Heart left ventricle (tissue), 16 donors: ENCODE results near the gene RRBP1. TPM values are rescaled to one million over a fixed set of nuclear protein-coding genes. Genes with fewer than 3 reads are reported as not detected.

Experiments used
- ATAC-seq, 4 donors: fragments of 200-7000 bp; cut with Tn5 transposase; one replicate each; pipeline ENCODE4 v1.9.1; 2020 to 2022; ENCODE audit warnings: moderate library complexity in 4 of 4, mild to moderate bottlenecking in 3 of 4, moderate number of reproducible peaks in 1 of 4
- DNase-seq, 5 donors: peaks; one replicate each; pipeline ENCODE4 v3.0.0-alpha.2; 2020
- H3K27ac ChIP-seq, 12 donors: fragments of 200-600 bp; sonication (generic) in 4 of 12; one replicate each; pipeline versions ENCODE4 v1.5.0 to v1.8.0; 2016 to 2022; ENCODE audit warnings: mild to moderate bottlenecking in 2 of 12
- H3K27me3 ChIP-seq, 9 donors: fragments of 200-600 bp; sonication (generic) in 2 of 9; one replicate each; pipeline versions ENCODE4 v1.5.1 to v1.8.0; 2016 to 2022; ENCODE audit warnings: mild to moderate bottlenecking in 3 of 9
- H3K36me3 ChIP-seq, 9 donors: fragments of 200-600 bp; sonication (generic) in 2 of 9; one replicate each; pipeline versions ENCODE4 v1.5.0 to v1.8.0; 2018 to 2022; ENCODE audit warnings: mild to moderate bottlenecking in 2 of 9
- H3K4me1 ChIP-seq, 12 donors: fragments of 200-600 bp; sonication (generic) in 4 of 12; one replicate each; pipeline versions ENCODE4 v1.5.0 to v1.8.0; 2016 to 2022; ENCODE audit warnings: mild to moderate bottlenecking in 3 of 12
- H3K4me3 ChIP-seq, 12 donors: fragments of 200-600 bp; sonication (generic) in 4 of 12; one replicate each; pipeline versions ENCODE4 v1.5.0 to v1.8.0; 2017 to 2022; ENCODE audit warnings: mild to moderate bottlenecking in 9 of 12, moderate library complexity in 4 of 12
- H3K9me3 ChIP-seq, 12 donors: fragments of 200-600 bp; sonication (generic) in 4 of 12; one replicate each; pipeline versions ENCODE4 v1.5.0 to v1.8.0; 2016 to 2022; ENCODE audit warnings: mild to moderate bottlenecking in 1 of 12
- CTCF ChIP-seq, 12 donors: fragments of 200-600 bp; sonication (generic) in 4 of 12; IDR thresholded peaks; one replicate each; pipeline versions ENCODE4 v1.5.0 to v1.8.0; 2018 to 2022; ENCODE audit warnings: antibody characterized with exemption in 12 of 12, mild to moderate bottlenecking in 5 of 12
- POLR2A ChIP-seq, 2 donors: fragments of 450-650 bp; IDR thresholded peaks; one replicate each; pipeline ENCODE4 v1.6.1; 2017; ENCODE audit warnings: antibody characterized with exemption in 2 of 2, mild to moderate bottlenecking in 2 of 2, moderate library complexity in 2 of 2
- WGBS, 4 donors: extraction: QIAGEN DNeasy Blood & Tissue Kit in 2 of 4; methylation state at CpG; one replicate each; pipeline versions ENCODE4 v1.1.5 to v1.1.7; 2013 to 2018; 5-methylcytosine and 5-hydroxymethylcytosine counted together
- intact Hi-C, 10 donors: fragments of 100-400 bp; cut with DNase I; formaldehyde crosslinking; loops; one replicate each; pipeline versions ENCODE4 v1.11.1 to v1.14.2; 2022
- polyA plus RNA-seq, 2 donors: library from polyadenylated mRNA; stranded (reverse); fragments of 200-250 nt; gene quantifications; one replicate each; pipeline ENCODE4 v1.2.3, GENCODE V29; 2013
- total RNA-seq, 9 donors: library from RNA; depleted of rRNA in 2 of 9; stranded (reverse); fragments of >200 nt in 2 of 9; fragmentation: NEBNext Ultra II Directional in 3 of 9; extraction: Animal tissue kit (Norgen Biotek cat#: 25700) in 3 of 9; gene quantifications; one replicate each; pipeline versions ENCODE4 v1.1.0 to v1.2.4, GENCODE V29; 2016 to 2023
- donor health status: ischemic (EF 13 %, LVEDD 7.1; RV severe dilation, severe dysfunction).
- donor health status: healthy with polysubstance abuse.
- donor health status: DM: no; HTN: yes; CAD: no.
- donor health status: DM: no; HTN: no; CAD: no.
- donor health status: ischemic (EF 25% LVEDD 6.9; RV normal size, moderate dysfunction).
- donor health status: ischemic (EF 25% LVEDD 5.7; RV mildly dilated, moderate dysfunction).
- donor health status: healthy.
- donor health status: DM: yes; HTN: yes; CAD: no.
- donor health status: ischemic (EF 35%, LVEDD 5.7; RV mildly dilated, moderate dysfunction).
- donor health status: nonischemic (EF 11% LVEDD 7.7; RV severe dilation, severe dysfunction).
- donor health status: DM: yes; HTN: yes; CAD: no.
- donor health status: PGD.
- donor health status: ischemic (EF 29% LVEDD 5.4; RV normal size, mild dysfunction).
- donor health status: nonischemic (EF 23%, LVEDD 6.1; RV moderate dilation, normal function).

Gene RRBP1
- total and polyA plus RNA-seq, 11 donors: 24.9 to 91.3 (median 40.0) TPM

GRCh38 chr20:17687800-17688199 is 5.8 kb upstream of the RRBP1 start:
- H3K9me3 ChIP-seq: peaks cover 0 to 14% (median 2%) of the 10 kb centered on the region in 12 donors
- ATAC-seq (no peak), DNase-seq (no peak)
- H3K27me3 ChIP-seq: no peaks in the 10 kb centered on the region
- no peaks in the 10 kb centered on the region for H3K36me3 ChIP-seq
- peaks cover 0 to 5% (median under 1%) of the 10 kb centered on the region in 12 donors for H3K4me1 ChIP-seq
- H3K27ac ChIP-seq: no peak overlapping the region
- intact Hi-C loops: loop anchor here in 3 of 10 donors (5.0 to 10.0 kb wide), 3 partner anchors 67 to 117 kb away; no protein-coding TSS in a partner anchor
- no peak overlapping the region for H3K4me3 ChIP-seq
- TF ChIP-seq CTCF (IDR thresholded peaks at IDR 0.05) (no peak), POLR2A (IDR thresholded peaks at IDR 0.05) (no peak)
- WGBS, 4 donors: 84 to 90% (median 86%) methylated on average over 3 of the region's 3 CpGs

GRCh38 chr20:17685168-17685567 is 3.1 kb upstream of the RRBP1 start:
- H3K4me3 ChIP-seq: no peak overlapping the region
- 53 to 63% (median 57%) methylated on average over 1 of the region's 1 CpG for whole genome bisulfite sequencing, 4 donors
- no peaks in the 10 kb centered on the region for H3K27me3 ChIP-seq
- TF ChIP-seq CTCF (IDR thresholded peaks at IDR 0.05) (no peak), POLR2A (IDR thresholded peaks at IDR 0.05) (no peak)
- no peaks in the 10 kb centered on the region for H3K36me3 ChIP-seq
- H3K4me1 ChIP-seq: peaks cover 0 to 14% (median 10%) of the 10 kb centered on the region in 12 donors
- H3K9me3 ChIP-seq: peaks cover 0 to 12% (median 1%) of the 10 kb centered on the region in 12 donors
- no peak overlapping the region for H3K27ac ChIP-seq
- DNase-seq (no peak), ATAC-seq (no peak)
- intact Hi-C loops: loop anchor here in 3 of 10 donors (5.0 to 10.0 kb wide), 3 partner anchors 70 to 120 kb away; no protein-coding TSS in a partner anchor

- 72 to 81% (median 78%) methylated on average over 13 of the region's 13 CpGs for WGBS, 4 donors
- no peak for ATAC-seq
- TF ChIP-seq CTCF (IDR thresholded peaks at IDR 0.05): no peak
- TF ChIP-seq POLR2A (IDR thresholded peaks at IDR 0.05): no peak
- H3K36me3 ChIP-seq: peaks cover 0 to 4% (median 0%) of the 10 kb centered on the region in 9 donors
- intact Hi-C loops: loop anchor here in 7 of 10 donors (5.0 to 10.0 kb wide), 6 partner anchors 71 to 253 kb away; no protein-coding TSS in a partner anchor
- H3K9me3 ChIP-seq: peaks cover 0 to 10% (median 0%) of the 10 kb centered on the region in 12 donors
- no peak overlapping the region for H3K27ac ChIP-seq
- no peaks in the 10 kb centered on the region for H3K27me3 ChIP-seq
- DNase-seq: no peak
- no peak overlapping the region for H3K4me3 ChIP-seq
- H3K4me1 ChIP-seq: peaks cover 0 to 23% (median 16%) of the 10 kb centered on the region in 12 donors
Observed at GRCh38 chr20:17684077-17684888, 2.2 kb upstream of the RRBP1 start.
